HepG2 (cell line): ENCODE data around the gene AMHR2. TPM values are rescaled to one million over a fixed set of nuclear protein-coding genes. Genes with fewer than 3 reads are reported as not detected.

Source experiments
- ATF1 ChIP-seq: IDR thresholded peaks from 2 replicates; pipeline ENCODE4 v1.6.1; 2016; ENCODE audit warnings: mild to moderate bottlenecking, control low read depth
- CEBPZ ChIP-seq: IDR thresholded peaks from 2 replicates; pipeline ENCODE4 v1.6.1; 2012; ENCODE audit warnings: low read length, improper control_type of control experiment
- DDIT3 ChIP-seq: sonication (generic); formaldehyde crosslinking; IDR thresholded peaks from 2 replicates; pipeline ENCODE4 v1.4.0; 2020; ENCODE audit warnings: mild to moderate bottlenecking, missing genetic modification reagents
- DMTF1 ChIP-seq: sonication (generic); formaldehyde crosslinking; IDR thresholded peaks from 2 replicates; pipeline ENCODE4 v1.4.0; 2020; ENCODE audit warnings: mild to moderate bottlenecking, missing genetic modification reagents
- EHMT2 ChIP-seq: fragments of 200-600 bp; sonication (generic); IDR thresholded peaks from 2 replicates; pipeline ENCODE4 v1.7.0; 2017; ENCODE audit warnings: antibody characterized with exemption, low read depth, low read length, borderline replicate concordance
- HNF4A ChIP-seq: sonication (generic); formaldehyde crosslinking; IDR thresholded peaks from 2 replicates; pipeline ENCODE4 v1.4.0; 2020; ENCODE audit warnings: missing genetic modification reagents
- HOMEZ ChIP-seq: IDR thresholded peaks from 2 replicates; pipeline ENCODE4 v1.6.1; 2016; ENCODE audit warnings: low read depth
- HOXA3 ChIP-seq: sonication (generic); formaldehyde crosslinking; IDR thresholded peaks from 2 replicates; pipeline ENCODE4 v1.5.0; 2020; ENCODE audit warnings: missing genetic modification reagents
- KAT8 ChIP-seq: IDR thresholded peaks from 2 replicates; pipeline ENCODE4 v1.6.1; 2016; ENCODE audit warnings: missing genetic modification reagents, missing compliant biosample characterization
- KDM6A ChIP-seq: IDR thresholded peaks from 2 replicates; pipeline ENCODE4 v1.6.1; 2016; ENCODE audit warnings: low read depth
- SRSF1 ChIP-seq: fragments of 200-400 bp; formaldehyde crosslinking; optimal IDR thresholded peaks from 2 replicates; pipeline ENCODE3; 2017; ENCODE audit warnings: mild to moderate bottlenecking, low read depth, low read length, moderate library complexity
- YY1 ChIP-seq: IDR thresholded peaks from 2 replicates; pipeline ENCODE4 v1.6.1; 2011; ENCODE audit warnings: low read length, low read depth, moderate library complexity, mild to moderate bottlenecking; ENCODE audit not compliant: insufficient read depth, insufficient replicate concordance
- ZFP37 ChIP-seq: sonication (generic); formaldehyde crosslinking; IDR thresholded peaks from 2 replicates; pipeline ENCODE4 v1.4.0; 2020; ENCODE audit warnings: missing genetic modification reagents, borderline replicate concordance
- ZMYM4 ChIP-seq: sonication (generic); formaldehyde crosslinking; IDR thresholded peaks from 2 replicates; pipeline ENCODE4 v1.8.1; 2023; ENCODE audit warnings: mild to moderate bottlenecking, missing genetic modification reagents
- ZNF10 ChIP-seq: sonication (generic); formaldehyde crosslinking; IDR thresholded peaks from 2 replicates; pipeline ENCODE4 v1.4.0; 2020; ENCODE audit warnings: mild to moderate bottlenecking, low read depth, missing genetic modification reagents, borderline replicate concordance
- ZNF317 ChIP-seq: sonication (generic); formaldehyde crosslinking; IDR thresholded peaks from 2 replicates; pipeline ENCODE4 v1.5.0; 2020; ENCODE audit warnings: mild to moderate bottlenecking, missing genetic modification reagents
- ZNF598 ChIP-seq: sonication (generic); formaldehyde crosslinking; IDR thresholded peaks from 2 replicates; pipeline ENCODE4 v1.5.1; 2020; ENCODE audit warnings: mild to moderate bottlenecking, missing genetic modification reagents, borderline replicate concordance
- ZNF7 ChIP-seq: IDR thresholded peaks from 2 replicates; pipeline ENCODE4 v1.6.1; 2016; ENCODE audit warnings: missing biosample characterization, missing genetic modification reagents
- ZNF720 ChIP-seq: sonication (generic); formaldehyde crosslinking; IDR thresholded peaks from 2 replicates; pipeline ENCODE4 v1.4.0; 2020; ENCODE audit warnings: missing genetic modification reagents
- polyA plus RNA-seq, 8 experiments: library from polyadenylated mRNA; depleted of rRNA in 3 of 8; stranded (reverse) in 7 of 8; unstranded in 1 of 8; fragments of >200 nt; fragmentation: Illumina TruSeq in 4 of 8; extraction: Trizol in 4 of 8; gene quantifications; 2 replicates each; pipeline versions ENCODE4 v1.2.1 to v1.2.3, GENCODE V29; 2011 to 2016; ENCODE audit warnings: low read depth in 4 of 8, missing spikeins in 1 of 8, mixed read lengths in 1 of 8; ENCODE audit not compliant: insufficient read depth in 1 of 8
- total RNA-seq, 5 experiments: library from RNA; depleted of rRNA; stranded (reverse); fragments of >200 nt; fragmentation: Illumina TruSeq; extraction: Trizol; gene quantifications; 2 replicates each; pipeline ENCODE4 v1.2.3, GENCODE V29; 2016; ENCODE audit warnings: low read depth in 1 of 5
- TF ChIP-seq, protein P1 (sequence below): sonication (generic); formaldehyde crosslinking; IDR thresholded peaks from 2 replicates; pipeline ENCODE4 v1.4.0; 2020; ENCODE audit warnings: missing genetic modification reagents
- TF ChIP-seq, protein P2 (sequence below): IDR thresholded peaks from 2 replicates; pipeline ENCODE4 v1.6.1; 2016; ENCODE audit warnings: missing genetic modification reagents, missing compliant biosample characterization

AMHR2 gene
- total and polyA plus RNA-seq, 2 of the 13 experiments (the other 11 are each of a cell fraction or from before 2014, with no cell fraction given), result 0.24 to 0.58 TPM

DNA sequence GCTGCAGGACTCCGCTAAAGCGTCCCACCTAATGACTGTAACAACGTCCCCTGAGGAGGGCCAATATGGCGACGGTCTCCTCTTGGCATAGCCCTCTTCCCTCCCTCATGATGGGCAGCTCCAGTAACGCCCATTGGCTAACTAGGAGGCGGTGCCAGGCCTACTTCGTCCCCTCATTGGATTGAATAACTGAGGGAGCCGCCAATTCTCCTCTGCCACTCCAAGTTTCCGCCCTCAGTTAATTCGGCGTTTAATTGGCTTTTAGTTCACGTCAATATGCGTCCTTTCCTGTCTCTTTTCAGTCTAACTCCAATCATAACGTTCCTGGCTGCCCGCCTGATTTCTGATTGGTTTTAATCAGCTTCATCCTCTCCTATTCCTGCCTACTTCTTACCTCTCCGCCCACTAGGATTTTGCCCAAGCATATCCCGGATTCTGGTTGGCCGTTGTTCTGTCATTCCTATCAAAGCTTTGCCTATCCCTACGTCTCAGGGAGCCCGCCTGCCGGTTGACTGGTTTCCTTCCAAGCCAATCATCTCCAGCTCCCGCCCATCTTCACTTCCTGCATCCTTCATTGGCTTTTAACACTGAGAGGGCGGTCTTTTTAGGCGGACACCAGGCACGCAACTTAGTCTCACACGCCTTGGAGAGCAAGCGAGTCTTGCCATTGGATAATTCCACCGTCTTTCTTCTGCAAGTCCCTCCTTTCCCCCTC is 44.1 kb upstream of the AMHR2 start (continued):
- TF ChIP-seq DMTF1 (no peak), HOMEZ (CRISPR knock-in tag) (peak; percentile 22; the same call in 1 of the 2 replicates), CEBPZ (peak; percentile 98), ZNF720 (no peak), ZFP37 (CRISPR knock-in tag) (no peak), KDM6A (no peak), ZNF598 (CRISPR knock-in tag) (no peak), ZMYM4 (CRISPR knock-in tag) (peak; percentile 81), YY1 (peak; percentile 77), EHMT2 (peak; percentile 67), ZNF10 (CRISPR knock-in tag) (no peak), SRSF1 (no peak), HOXA3 (CRISPR knock-in tag) (peak; percentile 24; the same call in 1 of the 2 replicates), ZNF7 (no peak), ZNF317 (CRISPR knock-in tag) (no peak), HNF4A (no peak), DDIT3 (CRISPR knock-in tag) (no peak), KAT8 (CRISPR knock-in tag) (peak; percentile 66; the same call in 1 of the 2 replicates), ATF1 (CRISPR knock-in tag) (peak; percentile 95)
- TF ChIP-seq, protein P1, sequence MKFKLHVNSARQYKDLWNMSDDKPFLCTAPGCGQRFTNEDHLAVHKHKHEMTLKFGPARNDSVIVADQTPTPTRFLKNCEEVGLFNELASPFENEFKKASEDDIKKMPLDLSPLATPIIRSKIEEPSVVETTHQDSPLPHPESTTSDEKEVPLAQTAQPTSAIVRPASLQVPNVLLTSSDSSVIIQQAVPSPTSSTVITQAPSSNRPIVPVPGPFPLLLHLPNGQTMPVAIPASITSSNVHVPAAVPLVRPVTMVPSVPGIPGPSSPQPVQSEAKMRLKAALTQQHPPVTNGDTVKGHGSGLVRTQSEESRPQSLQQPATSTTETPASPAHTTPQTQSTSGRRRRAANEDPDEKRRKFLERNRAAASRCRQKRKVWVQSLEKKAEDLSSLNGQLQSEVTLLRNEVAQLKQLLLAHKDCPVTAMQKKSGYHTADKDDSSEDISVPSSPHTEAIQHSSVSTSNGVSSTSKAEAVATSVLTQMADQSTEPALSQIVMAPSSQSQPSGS (CRISPR knock-in tag), result peak; percentile 37; the same call in 1 of the 2 replicates
- TF ChIP-seq, protein P2, sequence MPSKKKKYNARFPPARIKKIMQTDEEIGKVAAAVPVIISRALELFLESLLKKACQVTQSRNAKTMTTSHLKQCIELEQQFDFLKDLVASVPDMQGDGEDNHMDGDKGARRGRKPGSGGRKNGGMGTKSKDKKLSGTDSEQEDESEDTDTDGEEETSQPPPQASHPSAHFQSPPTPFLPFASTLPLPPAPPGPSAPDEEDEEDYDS (CRISPR knock-in tag), result peak; percentile 29; the same call in 1 of the 2 replicates
